ENCODE data around the gene LDLR.
"Not testable (repeated sequence)": the region's sequence is repeated elsewhere in the genome, so short reads cannot be mapped to it uniquely, and the experiment has no call there.

LDLR gene

GRCh38 chr19:11174336-11174735 is 85.1 kb downstream of the LDLR start:
- no peak for DNase-seq (ENCODE audit: low spot score)

DNA sequence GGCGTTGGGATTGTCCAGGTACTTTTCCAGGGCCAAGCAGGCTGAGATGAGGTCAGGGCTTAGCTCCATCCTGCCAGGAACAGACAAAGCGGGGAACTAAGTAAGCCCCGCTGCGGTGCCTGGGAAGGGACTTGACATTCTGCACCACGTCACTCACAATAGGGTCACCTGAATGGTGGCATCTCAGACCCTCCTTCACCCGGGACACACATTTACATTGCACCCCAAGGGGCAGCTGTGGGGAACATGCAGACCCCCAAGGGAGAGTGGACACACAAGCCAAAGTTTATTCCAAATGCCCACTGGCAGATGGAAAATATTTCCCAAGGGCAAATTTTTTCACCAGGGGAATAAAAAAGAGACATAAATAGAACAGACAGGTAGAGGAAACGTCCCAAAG is 86.7 kb downstream of the LDLR start:
- no peak for DNase-seq (ENCODE audit: low spot score)

- no peak for DNase-seq (ENCODE audit: low spot score)
Measured at GRCh38 chr19:11176466-11177193, 87.4 kb downstream of the LDLR start.

DNA sequence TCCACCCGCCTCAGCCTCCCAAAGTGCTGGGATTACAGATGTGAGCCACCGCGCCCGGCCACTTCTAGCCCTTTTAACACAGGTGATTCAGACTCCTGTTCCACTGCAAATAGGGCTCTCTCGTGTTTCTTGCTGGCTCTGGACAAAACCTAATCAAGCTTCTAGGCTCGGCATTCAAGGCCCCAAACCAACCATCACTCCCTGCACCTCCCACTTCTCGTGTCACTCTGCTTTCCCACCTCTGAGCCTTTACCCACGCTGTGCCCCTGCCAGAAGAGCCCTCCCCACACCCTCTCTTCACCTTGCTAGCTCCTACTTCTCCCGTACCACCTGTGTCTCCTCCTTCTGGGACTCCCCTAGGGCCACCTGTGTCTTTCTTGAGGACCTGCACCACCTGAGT is 88.3 kb downstream of the LDLR start:
- no peak for DNase-seq (ENCODE audit: low spot score)

DNA sequence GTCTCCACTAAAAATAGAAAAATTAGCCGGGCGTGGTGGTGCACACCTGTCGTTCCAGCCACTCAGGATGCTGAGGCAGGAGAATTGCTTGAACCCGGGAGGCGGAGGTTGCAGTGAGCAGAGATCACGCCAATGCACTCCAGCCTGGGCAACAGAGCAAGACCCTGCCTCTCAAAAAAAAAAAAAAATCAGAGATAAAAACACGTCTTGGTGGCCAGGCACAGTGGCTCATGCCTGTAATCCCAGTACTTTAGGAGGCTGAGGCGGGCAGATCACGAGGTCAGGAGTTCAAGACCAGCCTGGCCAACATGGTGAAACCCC is 89.8 kb downstream of the LDLR start:
- DNase-seq (ENCODE audit: low spot score) = not testable (repeated sequence)

DNA sequence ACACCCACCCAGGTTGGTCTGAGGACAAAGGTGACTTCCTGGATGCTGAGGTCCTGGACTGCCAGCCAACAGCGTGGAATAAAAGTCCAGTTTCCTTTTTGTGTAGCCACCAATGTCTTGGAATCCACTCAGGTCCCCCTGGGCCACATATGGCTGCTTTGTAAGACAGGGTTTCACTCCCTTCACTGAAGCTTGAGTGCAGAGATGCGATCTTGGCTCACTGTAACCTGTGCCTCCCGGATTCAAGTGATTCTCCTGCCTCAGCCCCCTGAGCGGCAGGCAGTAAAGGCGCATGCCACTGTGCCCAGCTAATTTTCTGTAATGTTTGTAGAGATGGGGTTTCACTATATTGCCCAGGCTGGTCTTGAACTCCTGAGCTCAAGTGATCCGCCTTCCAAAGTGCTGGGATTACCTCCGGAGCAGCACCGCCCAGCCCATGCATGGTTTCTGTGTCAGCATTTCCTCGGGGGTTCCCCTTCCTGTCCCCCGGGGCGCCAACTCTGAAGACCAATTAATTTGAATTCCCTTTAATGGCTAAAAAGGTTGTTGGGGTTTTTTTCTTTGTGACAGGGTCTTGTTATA is 90.5 kb downstream of the LDLR start:
- DNase-seq (ENCODE audit: low spot score) = no peak

- no peak for DNase-seq (ENCODE audit: low spot score)
Measured at GRCh38 chr19:11180346-11180745, 91.1 kb downstream of the LDLR start.

GRCh38 chr19:11180975-11181374 is 91.7 kb downstream of the LDLR start:
- DNase-seq (ENCODE audit: low spot score) = not testable (repeated sequence)

DNA sequence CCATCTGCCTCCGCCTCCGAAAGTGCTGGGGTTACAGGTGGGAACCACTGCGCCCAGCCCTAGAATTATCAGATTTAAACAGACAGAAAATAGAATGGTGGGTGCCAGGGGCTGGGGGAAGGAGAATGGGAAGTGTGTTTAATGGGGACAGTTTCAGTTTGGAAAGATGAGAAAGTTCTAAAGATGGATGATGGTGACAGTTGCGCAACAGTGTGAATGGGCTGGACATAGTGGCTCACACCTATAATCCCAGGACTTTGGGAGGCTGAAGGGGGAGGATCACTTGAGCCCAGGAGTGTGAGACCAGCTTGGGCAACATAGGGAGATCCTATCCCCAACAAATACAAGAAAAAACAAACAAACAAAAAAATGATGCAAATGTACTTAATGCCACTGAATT is 92.2 kb downstream of the LDLR start:
- no peak for DNase-seq (ENCODE audit: low spot score)
